Measurements from ENCODE around the gene NUCB1. TPM values are rescaled to one million over a fixed set of nuclear protein-coding genes. Genes with fewer than 3 reads are reported as not detected.
"Not testable (repeated sequence)": the region's sequence is repeated elsewhere in the genome, so short reads cannot be mapped to it uniquely, and the experiment has no call there.

Gene NUCB1
- total RNA-seq, 1 donor: 300 TPM

DNA sequence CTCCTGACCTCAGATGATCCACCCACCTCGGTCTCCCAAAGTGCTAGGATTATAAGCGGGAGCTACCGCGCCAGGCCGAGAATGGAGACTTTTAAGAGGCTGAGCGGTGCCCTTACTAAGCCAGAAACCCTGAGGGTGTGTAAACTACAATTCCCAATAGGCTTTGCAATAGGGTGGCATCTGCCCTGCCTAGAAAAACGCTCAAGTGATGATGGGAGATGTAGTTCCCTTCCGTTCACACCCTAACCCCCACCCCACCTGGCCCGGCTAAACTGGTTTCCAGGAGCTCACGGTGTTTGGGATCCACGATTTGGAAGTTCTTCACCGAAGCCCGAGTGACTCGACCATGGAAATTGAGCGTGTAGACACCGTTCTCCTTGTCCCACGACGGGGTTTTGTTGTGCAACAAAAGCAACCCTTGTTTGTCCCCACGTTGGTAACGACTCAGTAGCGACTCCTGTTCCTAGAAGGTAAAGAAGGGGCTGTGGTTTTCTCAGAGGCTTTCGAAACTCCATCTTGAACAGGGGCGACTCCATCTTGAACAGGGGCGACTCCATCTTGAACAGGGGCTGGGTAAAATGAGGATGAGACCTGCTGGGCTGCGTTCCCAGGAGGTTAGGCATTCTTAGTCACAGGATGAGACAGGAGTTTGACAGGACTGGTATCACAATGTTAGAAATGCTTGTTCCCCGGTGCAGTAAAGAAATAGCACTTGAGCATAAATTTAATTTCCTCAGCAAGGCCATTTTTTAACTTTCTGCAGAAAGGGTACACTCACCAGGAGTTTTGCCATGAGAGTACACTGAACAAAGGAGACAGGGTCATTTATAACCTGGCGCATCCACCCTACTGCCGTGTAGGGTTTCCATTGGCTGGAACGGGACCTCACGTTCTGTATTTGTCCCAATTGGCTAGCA, 18.1 kb upstream of the NUCB1 start:
- Histone ChIP-seq H3K27me3 (ENCODE audit: insufficient read depth, low read length) (no peaks in the 10 kb centered on the region), H3K4me3 (ENCODE audit: insufficient read depth, low read length) (no peak overlapping the region), H3K9me3 (ENCODE audit: low read depth, low read length) (no peaks in the 10 kb centered on the region), H3K4me1 (ENCODE audit: insufficient read depth, low read length) (peaks cover 4% of the 10 kb centered on the region), H3K36me3 (ENCODE audit: insufficient read depth, low read length) (peaks cover 13% of the 10 kb centered on the region), H3K4me2 (ENCODE audit: insufficient read depth, low read length) (no peak overlapping the region), H2AFZ (ENCODE audit: low read length) (no peak overlapping the region), H4K20me1 (ENCODE audit: insufficient read depth, low read length) (peaks cover 13% of the 10 kb centered on the region), H3K79me2 (ENCODE audit: insufficient read depth, low read length) (peaks cover 3% of the 10 kb centered on the region), H3K27ac (ENCODE audit: low read depth, low read length) (no peak overlapping the region)
- TF ChIP-seq, protein P1, sequence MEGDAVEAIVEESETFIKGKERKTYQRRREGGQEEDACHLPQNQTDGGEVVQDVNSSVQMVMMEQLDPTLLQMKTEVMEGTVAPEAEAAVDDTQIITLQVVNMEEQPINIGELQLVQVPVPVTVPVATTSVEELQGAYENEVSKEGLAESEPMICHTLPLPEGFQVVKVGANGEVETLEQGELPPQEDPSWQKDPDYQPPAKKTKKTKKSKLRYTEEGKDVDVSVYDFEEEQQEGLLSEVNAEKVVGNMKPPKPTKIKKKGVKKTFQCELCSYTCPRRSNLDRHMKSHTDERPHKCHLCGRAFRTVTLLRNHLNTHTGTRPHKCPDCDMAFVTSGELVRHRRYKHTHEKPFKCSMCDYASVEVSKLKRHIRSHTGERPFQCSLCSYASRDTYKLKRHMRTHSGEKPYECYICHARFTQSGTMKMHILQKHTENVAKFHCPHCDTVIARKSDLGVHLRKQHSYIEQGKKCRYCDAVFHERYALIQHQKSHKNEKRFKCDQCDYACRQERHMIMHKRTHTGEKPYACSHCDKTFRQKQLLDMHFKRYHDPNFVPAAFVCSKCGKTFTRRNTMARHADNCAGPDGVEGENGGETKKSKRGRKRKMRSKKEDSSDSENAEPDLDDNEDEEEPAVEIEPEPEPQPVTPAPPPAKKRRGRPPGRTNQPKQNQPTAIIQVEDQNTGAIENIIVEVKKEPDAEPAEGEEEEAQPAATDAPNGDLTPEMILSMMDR (IDR thresholded peaks at IDR 0.05; ENCODE audit: extremely low read depth, low read depth, low read length): no peak
- no peak for DNase-seq (ENCODE audit: insufficient read length, low spot score, missing footprints)

DNA sequence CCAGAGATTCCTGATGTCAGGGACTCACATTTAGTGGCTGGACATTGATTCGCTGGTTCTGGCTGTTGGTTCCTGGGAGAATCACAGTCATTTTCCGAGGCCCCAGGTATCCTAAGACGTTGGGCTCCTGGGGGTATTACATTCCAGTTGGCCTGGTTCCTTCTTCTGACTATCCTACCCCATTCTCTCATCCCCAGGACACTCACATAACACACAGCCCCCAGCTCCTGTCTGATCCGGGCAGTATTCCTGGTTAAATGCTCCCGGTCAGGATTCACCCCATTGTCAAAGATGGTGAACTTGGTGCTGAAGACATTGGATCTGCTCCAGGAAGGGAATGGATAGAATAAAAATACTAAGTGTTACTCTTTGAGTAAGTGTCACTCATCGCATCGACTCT, 16.4 kb upstream of the NUCB1 start:
- no peak overlapping the region for H2AFZ ChIP-seq (ENCODE audit: low read length)
- H3K27ac ChIP-seq (ENCODE audit: low read depth, low read length): no peak overlapping the region
- TF ChIP-seq, protein P1 (IDR thresholded peaks at IDR 0.05; ENCODE audit: extremely low read depth, low read depth, low read length): no peak
- H3K4me3 ChIP-seq (ENCODE audit: insufficient read depth, low read length): no peak overlapping the region
- H4K20me1 ChIP-seq (ENCODE audit: insufficient read depth, low read length): peaks cover under 1% of the 10 kb centered on the region
- H3K27me3 ChIP-seq (ENCODE audit: insufficient read depth, low read length): no peaks in the 10 kb centered on the region
- H3K4me2 ChIP-seq (ENCODE audit: insufficient read depth, low read length): no peak overlapping the region
- no peaks in the 10 kb centered on the region for H3K79me2 ChIP-seq (ENCODE audit: insufficient read depth, low read length)
- DNase-seq (ENCODE audit: insufficient read length, low spot score, missing footprints): no peak
- no peaks in the 10 kb centered on the region for H3K9me3 ChIP-seq (ENCODE audit: low read depth, low read length)
- peaks cover 1% of the 10 kb centered on the region for H3K36me3 ChIP-seq (ENCODE audit: insufficient read depth, low read length)
- H3K4me1 ChIP-seq (ENCODE audit: insufficient read depth, low read length): peaks cover under 1% of the 10 kb centered on the region

DNA sequence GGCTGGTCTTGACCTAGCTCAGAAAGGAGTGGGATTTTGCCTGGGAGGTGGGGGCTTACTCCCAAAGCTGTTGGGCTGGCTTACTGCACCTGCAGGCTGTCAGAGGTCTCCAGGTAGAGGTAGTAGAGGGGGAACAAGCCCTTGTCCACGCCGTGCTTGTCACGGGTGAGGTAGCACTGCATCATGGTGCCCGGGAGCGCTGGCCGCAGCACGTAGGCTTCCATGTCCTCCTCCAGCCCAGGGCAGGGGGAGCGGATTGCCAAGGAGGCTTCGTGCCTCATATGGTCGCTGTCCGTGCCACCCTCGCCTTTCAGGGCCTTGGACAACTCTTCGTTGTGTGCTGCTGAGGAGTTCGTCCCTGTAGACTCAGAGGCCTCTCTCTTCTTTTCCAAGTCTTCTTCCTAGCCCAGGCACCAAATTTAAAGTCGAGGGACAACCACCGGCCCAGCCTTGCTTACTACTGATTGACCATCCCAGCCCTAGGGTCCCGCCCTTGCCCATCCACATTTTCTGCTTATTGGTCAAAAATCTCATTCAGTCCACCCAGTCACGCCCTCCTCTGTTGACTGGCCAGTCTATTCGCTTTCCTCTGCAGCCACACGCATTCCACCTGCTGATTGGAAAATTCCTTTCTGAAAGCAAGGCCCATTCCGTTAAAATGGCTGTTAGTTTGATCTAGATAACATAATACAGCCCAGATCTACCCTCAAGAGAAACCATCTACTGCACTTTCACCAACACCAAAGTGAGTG, 12.1 kb upstream of the NUCB1 start:
- Histone ChIP-seq H3K4me2 (ENCODE audit: insufficient read depth, low read length) (no peak overlapping the region), H3K27ac (ENCODE audit: low read depth, low read length) (no peak overlapping the region), H3K36me3 (ENCODE audit: insufficient read depth, low read length) (no peaks in the 10 kb centered on the region), H3K27me3 (ENCODE audit: insufficient read depth, low read length) (no peaks in the 10 kb centered on the region), H3K79me2 (ENCODE audit: insufficient read depth, low read length) (no peaks in the 10 kb centered on the region), H3K9me3 (ENCODE audit: low read depth, low read length) (no peaks in the 10 kb centered on the region), H3K4me1 (ENCODE audit: insufficient read depth, low read length) (no peaks in the 10 kb centered on the region), H4K20me1 (ENCODE audit: insufficient read depth, low read length) (no peaks in the 10 kb centered on the region), H2AFZ (ENCODE audit: low read length) (no peak overlapping the region), H3K4me3 (ENCODE audit: insufficient read depth, low read length) (no peak overlapping the region)
- DNase-seq (ENCODE audit: insufficient read length, low spot score, missing footprints): no peak
- TF ChIP-seq, protein P1 (IDR thresholded peaks at IDR 0.05; ENCODE audit: extremely low read depth, low read depth, low read length): no peak

DNA sequence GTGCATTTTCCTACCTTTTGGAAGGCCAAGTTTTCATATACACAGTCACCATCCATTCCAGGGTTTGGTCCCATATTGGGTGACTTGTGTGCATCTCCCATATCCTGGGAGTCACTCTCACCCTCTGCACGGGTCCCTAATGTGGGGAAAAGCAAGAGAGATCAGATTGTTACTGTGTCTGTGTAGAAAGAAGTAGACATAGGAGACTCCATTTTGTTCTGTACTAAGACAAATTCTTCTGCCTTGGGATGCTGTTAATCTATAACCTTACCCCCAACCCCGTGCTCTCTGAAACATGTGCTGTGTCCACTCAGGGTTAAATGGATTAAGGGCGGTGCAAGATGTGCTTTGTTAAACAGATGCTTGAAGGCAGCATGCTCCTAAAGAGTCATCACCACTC, 10.6 kb upstream of the NUCB1 start:
- H3K79me2 ChIP-seq (ENCODE audit: insufficient read depth, low read length); H3K27ac ChIP-seq (ENCODE audit: low read depth, low read length); H3K4me3 ChIP-seq (ENCODE audit: insufficient read depth, low read length); H3K9me3 ChIP-seq (ENCODE audit: low read depth, low read length); H3K4me2 ChIP-seq (ENCODE audit: insufficient read depth, low read length); H3K4me1 ChIP-seq (ENCODE audit: insufficient read depth, low read length); DNase-seq (ENCODE audit: insufficient read length, low spot score, missing footprints); H4K20me1 ChIP-seq (ENCODE audit: insufficient read depth, low read length); H3K27me3 ChIP-seq (ENCODE audit: insufficient read depth, low read length); H2AFZ ChIP-seq (ENCODE audit: low read length); H3K36me3 ChIP-seq (ENCODE audit: insufficient read depth, low read length): not testable (repeated sequence)

Data from osteoblast (primary cell).